A549 (cell line): ENCODE measurements around the gene MCRIP1.

Experiments
- CBX8 ChIP-seq: fragments of 200-600 bp; sonication (generic); IDR thresholded peaks from 2 replicates; pipeline ENCODE4 v1.6.1; 2016
- CTCF ChIP-seq: fragments of >200 bp; sonication (Bioruptor Twin); formaldehyde crosslinking; IDR thresholded peaks from 3 replicates; pipeline ENCODE4 v1.5.1; 2016
- MAZ ChIP-seq: fragments of 150-350 bp; IDR thresholded peaks from 2 replicates; pipeline ENCODE4 v1.6.1; 2014; ENCODE audit warnings: antibody characterized with exemption, low read depth, low read length, borderline replicate concordance
- POLR2A ChIP-seq: IDR thresholded peaks from 2 replicates; pipeline ENCODE4 v1.6.1; 2012; ENCODE audit warnings: mild to moderate bottlenecking, low read length
- TF ChIP-seq, protein P1 (sequence below): IDR thresholded peaks from 2 replicates; pipeline ENCODE4 v1.6.1; 2012; ENCODE audit warnings: low read depth, borderline replicate concordance

- TF ChIP-seq CTCF (no peak), CBX8 (no peak), MAZ (no peak), POLR2A (no peak)
- TF ChIP-seq, protein P1, sequence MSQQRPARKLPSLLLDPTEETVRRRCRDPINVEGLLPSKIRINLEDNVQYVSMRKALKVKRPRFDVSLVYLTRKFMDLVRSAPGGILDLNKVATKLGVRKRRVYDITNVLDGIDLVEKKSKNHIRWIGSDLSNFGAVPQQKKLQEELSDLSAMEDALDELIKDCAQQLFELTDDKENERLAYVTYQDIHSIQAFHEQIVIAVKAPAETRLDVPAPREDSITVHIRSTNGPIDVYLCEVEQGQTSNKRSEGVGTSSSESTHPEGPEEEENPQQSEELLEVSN, result no peak
These were observed 1.1 kb upstream of the MCRIP1 start for GRCh38 chr17:81833921-81834830.
